ENCODE results near the gene OGFOD1. TPM values are rescaled to one million over a fixed set of nuclear protein-coding genes. Genes with fewer than 3 reads are reported as not detected.

The OGFOD1 gene
- polyA plus RNA-seq (2013, experiment 1 of 2): 67.4 TPM
- 66.3 TPM for polyA plus RNA-seq (2013, experiment 2 of 2)

- H3K9me3 ChIP-seq (ENCODE audit: insufficient read depth, low read depth, low read length): no peaks in the 10 kb centered on the region
- peaks cover 12% of the 10 kb centered on the region for H3K4me1 ChIP-seq (ENCODE audit: insufficient read depth, low read length)
- H3K4me3 ChIP-seq (ENCODE audit: low read length): peak within 1 kb of the TSS; percentile 80
- H3K36me3 ChIP-seq (ENCODE audit: insufficient read depth, low read length): peaks cover 49% of the 10 kb centered on the region
- no peaks in the 10 kb centered on the region for H3K27me3 ChIP-seq (ENCODE audit: insufficient read depth, low read length)
- H3K27ac ChIP-seq (ENCODE audit: low read depth, low read length): peak within 1 kb of the TSS; percentile 77
- peak within 1 kb of the TSS; percentile 84 for H3K9ac ChIP-seq (ENCODE audit: low read depth, low read length)
- under 1% methylated on average over 56 of the region's 56 CpGs for WGBS
These were observed at the start of gene OGFOD1, which contains the start of gene NUDT21 for GRCh38 chr16:56450986-56451752. Gene OGFOD1, plus strand, starts transcription at chr16:56451554. Its CDS starts 59 bp downstream, at chr16:56451613. Gene NUDT21, minus strand, starts transcription at chr16:56451332. Its CDS starts 130 bp downstream, at chr16:56451202.

DNA sequence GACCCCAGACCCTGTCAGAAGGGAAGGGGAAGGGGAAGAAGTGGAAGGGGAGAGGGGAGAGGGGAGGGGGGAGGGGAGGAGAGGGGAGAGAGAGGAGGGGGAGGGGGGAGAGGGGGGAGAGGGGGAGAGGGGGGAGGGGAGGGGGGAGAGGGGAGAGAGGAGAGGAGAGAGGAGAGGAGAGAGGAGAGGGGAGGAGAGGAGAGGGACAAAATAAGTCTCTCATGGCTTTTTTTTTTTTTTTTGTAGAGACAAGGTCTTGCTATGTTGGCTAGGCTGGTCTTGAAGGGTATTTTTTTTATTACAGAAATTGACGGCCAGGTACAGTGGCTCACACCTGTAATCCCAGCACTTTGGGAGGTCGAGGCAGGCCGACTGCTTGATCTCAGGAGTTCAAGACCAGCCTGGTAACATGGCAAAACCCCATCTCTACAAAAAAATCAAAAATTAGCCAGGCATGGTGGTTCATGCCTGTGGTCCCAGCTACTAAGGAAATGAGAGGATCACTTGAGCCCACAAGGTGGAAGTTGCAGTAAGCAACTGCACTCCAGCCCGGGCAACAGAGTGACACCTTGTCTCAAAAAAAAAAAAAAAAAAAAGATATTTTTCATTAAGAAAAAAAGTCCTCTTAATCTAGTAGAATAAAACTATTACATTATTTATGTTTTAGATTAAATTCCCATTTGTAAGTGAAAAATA lies 45.2 kb upstream of the OGFOD1 start:
- H3K4me1 ChIP-seq (ENCODE audit: insufficient read depth, low read length): no peaks in the 10 kb centered on the region
- H3K36me3 ChIP-seq (ENCODE audit: insufficient read depth, low read length): peaks cover 56% of the 10 kb centered on the region
- no peak overlapping the region for H3K4me3 ChIP-seq (ENCODE audit: low read length)
- WGBS: 75% methylated on average over 3 of the region's 4 CpGs
- no peak overlapping the region for H3K9ac ChIP-seq (ENCODE audit: low read depth, low read length)
- no peaks in the 10 kb centered on the region for H3K9me3 ChIP-seq (ENCODE audit: insufficient read depth, low read depth, low read length)
- no peaks in the 10 kb centered on the region for H3K27me3 ChIP-seq (ENCODE audit: insufficient read depth, low read length)
- no peak overlapping the region for H3K27ac ChIP-seq (ENCODE audit: low read depth, low read length)

DNA sequence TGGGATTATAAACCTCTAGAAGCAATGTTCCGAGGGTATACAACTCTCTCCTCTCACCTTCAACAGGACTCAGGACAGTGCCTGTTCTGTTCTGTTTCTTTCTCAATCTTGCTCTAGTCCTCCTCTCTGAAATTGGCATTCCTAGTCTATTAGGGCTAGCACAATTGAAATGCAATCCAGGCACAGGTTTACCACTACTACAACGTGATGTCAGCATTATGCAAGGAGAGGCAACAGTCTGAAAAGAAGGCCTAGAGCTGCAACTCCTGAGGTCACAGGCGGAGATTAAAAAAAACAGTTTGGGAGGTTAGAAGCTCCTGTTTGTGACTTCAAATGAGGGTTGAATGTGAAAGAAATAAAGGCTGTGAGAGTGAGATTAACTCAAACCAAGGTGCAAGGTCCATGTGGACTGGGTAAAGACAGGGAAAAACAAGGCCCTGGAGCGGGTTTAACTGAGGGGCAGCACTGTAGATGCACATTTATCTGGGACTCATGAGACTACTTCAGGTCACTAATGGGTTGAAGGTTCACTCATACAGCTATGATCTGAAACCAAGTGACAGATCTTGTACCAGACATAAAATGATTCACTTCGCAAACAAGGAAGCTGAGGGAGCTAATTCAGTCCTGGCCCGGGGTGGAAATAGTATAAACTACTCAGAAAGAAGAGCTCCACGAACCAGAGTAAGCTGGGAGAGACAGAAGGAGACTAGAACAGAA lies 42.8 kb upstream of the OGFOD1 start:
- H3K4me1 ChIP-seq (ENCODE audit: insufficient read depth, low read length): no peaks in the 10 kb centered on the region
- no peaks in the 10 kb centered on the region for H3K9me3 ChIP-seq (ENCODE audit: insufficient read depth, low read depth, low read length)
- H3K27ac ChIP-seq (ENCODE audit: low read depth, low read length): no peak overlapping the region
- no peak overlapping the region for H3K9ac ChIP-seq (ENCODE audit: low read depth, low read length)
- WGBS: 80% methylated on average over 7 of the region's 7 CpGs
- no peak overlapping the region for H3K4me3 ChIP-seq (ENCODE audit: low read length)
- H3K27me3 ChIP-seq (ENCODE audit: insufficient read depth, low read length): no peaks in the 10 kb centered on the region
- H3K36me3 ChIP-seq (ENCODE audit: insufficient read depth, low read length): peaks cover 49% of the 10 kb centered on the region

DNA sequence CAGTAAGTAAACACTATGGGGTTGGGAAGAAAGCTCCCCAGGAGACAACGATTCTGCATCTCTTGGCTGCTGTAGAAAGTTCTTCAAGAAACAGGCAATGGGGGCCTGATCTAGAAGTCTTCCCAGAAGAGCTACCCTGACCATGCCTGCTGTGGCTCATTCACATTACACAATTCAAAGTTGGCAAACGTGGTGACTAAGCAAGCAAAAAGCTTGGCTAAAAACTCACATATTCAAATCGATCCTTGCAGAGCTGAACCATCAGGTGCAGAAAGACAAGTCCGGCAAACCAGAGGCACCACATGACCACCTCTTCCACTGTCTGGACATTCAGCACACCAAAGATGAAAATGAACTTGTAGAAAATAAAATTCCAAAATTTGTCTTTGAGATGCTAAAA lies 42.2 kb upstream of the OGFOD1 start:
- no peaks in the 10 kb centered on the region for H3K27me3 ChIP-seq (ENCODE audit: insufficient read depth, low read length)
- 89% methylated on average over 4 of the region's 4 CpGs for WGBS
- H3K4me1 ChIP-seq (ENCODE audit: insufficient read depth, low read length): no peaks in the 10 kb centered on the region; the same call in 1 of the 2 replicates
- peaks cover 47% of the 10 kb centered on the region for H3K36me3 ChIP-seq (ENCODE audit: insufficient read depth, low read length)
- H3K4me3 ChIP-seq (ENCODE audit: low read length): no peak overlapping the region
- H3K27ac ChIP-seq (ENCODE audit: low read depth, low read length): no peak overlapping the region
- H3K9ac ChIP-seq (ENCODE audit: low read depth, low read length): no peak overlapping the region
- H3K9me3 ChIP-seq (ENCODE audit: insufficient read depth, low read depth, low read length): no peaks in the 10 kb centered on the region

DNA sequence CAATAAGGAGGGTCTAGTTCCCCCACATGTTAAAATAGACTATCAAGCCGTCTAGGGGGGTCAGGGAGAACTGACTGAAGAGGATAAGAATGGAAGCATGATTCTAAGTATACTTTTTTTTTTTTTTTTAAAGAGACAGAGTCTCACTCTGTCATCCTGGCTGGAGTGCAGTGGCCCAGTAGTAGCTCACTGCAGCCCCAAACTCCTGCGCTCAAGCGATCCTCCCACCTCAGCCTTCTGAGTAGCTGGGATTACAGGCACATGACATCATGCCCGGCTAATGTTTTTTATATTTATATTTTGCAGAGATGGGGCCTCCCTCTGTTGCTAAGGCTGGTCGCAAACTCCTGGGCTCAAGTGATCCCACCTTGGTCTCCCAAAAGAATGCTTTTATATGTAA lies 40.2 kb upstream of the OGFOD1 start:
- Histone ChIP-seq H3K27ac (ENCODE audit: low read depth, low read length) (no peak overlapping the region), H3K4me3 (ENCODE audit: low read length) (no peak overlapping the region), H3K4me1 (ENCODE audit: insufficient read depth, low read length) (peaks cover 12% of the 10 kb centered on the region), H3K9ac (ENCODE audit: low read depth, low read length) (no peak overlapping the region), H3K36me3 (ENCODE audit: insufficient read depth, low read length) (peaks cover 36% of the 10 kb centered on the region), H3K27me3 (ENCODE audit: insufficient read depth, low read length) (no peaks in the 10 kb centered on the region), H3K9me3 (ENCODE audit: insufficient read depth, low read depth, low read length) (no peaks in the 10 kb centered on the region)
- WGBS: 94% methylated on average over 5 of the region's 5 CpGs

GRCh38 chr16:56411624-56412023 lies 39.7 kb upstream of the OGFOD1 start:
- Histone ChIP-seq H3K27ac (ENCODE audit: low read depth, low read length) (no peak overlapping the region), H3K9ac (ENCODE audit: low read depth, low read length) (no peak overlapping the region), H3K27me3 (ENCODE audit: insufficient read depth, low read length) (no peaks in the 10 kb centered on the region), H3K4me3 (ENCODE audit: low read length) (no peak overlapping the region), H3K36me3 (ENCODE audit: insufficient read depth, low read length) (peaks cover 36% of the 10 kb centered on the region), H3K9me3 (ENCODE audit: insufficient read depth, low read depth, low read length) (no peaks in the 10 kb centered on the region), H3K4me1 (ENCODE audit: insufficient read depth, low read length) (peaks cover 12% of the 10 kb centered on the region)
- WGBS: 97% methylated on average over 2 of the region's 2 CpGs

- WGBS: 70% methylated on average over 5 of the region's 5 CpGs
- Histone ChIP-seq H3K27ac (ENCODE audit: low read depth, low read length) (no peak overlapping the region), H3K4me1 (ENCODE audit: insufficient read depth, low read length) (peaks cover 12% of the 10 kb centered on the region), H3K4me3 (ENCODE audit: low read length) (no peak overlapping the region), H3K27me3 (ENCODE audit: insufficient read depth, low read length) (no peaks in the 10 kb centered on the region), H3K36me3 (ENCODE audit: insufficient read depth, low read length) (peaks cover 24% of the 10 kb centered on the region; the same call in 1 of the 2 replicates), H3K9me3 (ENCODE audit: insufficient read depth, low read depth, low read length) (no peaks in the 10 kb centered on the region), H3K9ac (ENCODE audit: low read depth, low read length) (no peak overlapping the region)
These were observed 38.0 kb upstream of the OGFOD1 start for GRCh38 chr16:56413381-56413780.

DNA sequence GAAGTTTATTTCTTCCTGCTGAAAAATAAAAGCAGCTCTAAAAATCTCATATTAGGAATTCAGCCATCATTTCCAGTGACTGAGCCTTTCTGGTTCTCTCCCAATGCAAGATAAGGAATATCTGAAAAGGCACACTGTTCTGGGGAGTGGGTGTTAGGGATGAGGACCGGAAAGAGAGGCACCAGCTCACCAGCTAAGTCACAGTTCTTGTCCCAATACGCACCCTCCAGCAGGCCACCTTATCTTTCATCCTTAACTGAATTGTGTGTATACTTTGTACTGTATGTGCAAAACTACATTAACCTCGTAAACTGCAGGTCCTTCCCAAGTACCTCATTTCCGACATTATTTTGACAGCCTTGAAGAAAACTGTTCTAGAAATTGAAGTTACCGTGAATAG lies 37.0 kb upstream of the OGFOD1 start:
- Histone ChIP-seq H3K4me1 (ENCODE audit: insufficient read depth, low read length) (peaks cover 12% of the 10 kb centered on the region), H3K4me3 (ENCODE audit: low read length) (no peak overlapping the region), H3K27ac (ENCODE audit: low read depth, low read length) (no peak overlapping the region), H3K9me3 (ENCODE audit: insufficient read depth, low read depth, low read length) (no peaks in the 10 kb centered on the region), H3K27me3 (ENCODE audit: insufficient read depth, low read length) (no peaks in the 10 kb centered on the region), H3K9ac (ENCODE audit: low read depth, low read length) (no peak overlapping the region), H3K36me3 (ENCODE audit: insufficient read depth, low read length) (peaks cover 15% of the 10 kb centered on the region; the same call in 1 of the 2 replicates)
- 78% methylated on average over 5 of the region's 5 CpGs for WGBS

DNA sequence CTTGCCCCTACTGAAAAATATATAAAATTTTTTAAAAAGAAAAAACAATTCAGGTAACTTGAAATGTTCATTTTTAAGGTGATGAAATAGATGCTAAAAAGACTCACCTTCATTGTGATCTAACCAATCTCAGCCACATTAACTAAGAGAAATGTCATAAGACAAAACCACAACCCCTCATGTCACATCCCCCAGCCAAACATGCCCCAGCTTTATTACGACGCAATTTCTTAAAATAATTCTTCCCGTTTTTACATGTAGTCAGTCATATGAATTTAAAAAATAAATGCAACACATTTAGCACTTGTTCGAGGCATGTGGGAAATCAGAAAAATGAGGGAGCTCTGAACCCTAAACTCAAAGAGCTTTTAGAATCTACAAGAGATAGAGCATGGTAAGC lies 35.5 kb upstream of the OGFOD1 start:
- WGBS: 96% methylated on average over 4 of the region's 4 CpGs
- Histone ChIP-seq H3K4me3 (ENCODE audit: low read length) (no peak overlapping the region), H3K9ac (ENCODE audit: low read depth, low read length) (no peak overlapping the region), H3K27me3 (ENCODE audit: insufficient read depth, low read length) (no peaks in the 10 kb centered on the region), H3K36me3 (ENCODE audit: insufficient read depth, low read length) (peaks cover 11% of the 10 kb centered on the region; the same call in 1 of the 2 replicates), H3K4me1 (ENCODE audit: insufficient read depth, low read length) (peaks cover 16% of the 10 kb centered on the region), H3K9me3 (ENCODE audit: insufficient read depth, low read depth, low read length) (no peaks in the 10 kb centered on the region), H3K27ac (ENCODE audit: low read depth, low read length) (no peak overlapping the region)

DNA sequence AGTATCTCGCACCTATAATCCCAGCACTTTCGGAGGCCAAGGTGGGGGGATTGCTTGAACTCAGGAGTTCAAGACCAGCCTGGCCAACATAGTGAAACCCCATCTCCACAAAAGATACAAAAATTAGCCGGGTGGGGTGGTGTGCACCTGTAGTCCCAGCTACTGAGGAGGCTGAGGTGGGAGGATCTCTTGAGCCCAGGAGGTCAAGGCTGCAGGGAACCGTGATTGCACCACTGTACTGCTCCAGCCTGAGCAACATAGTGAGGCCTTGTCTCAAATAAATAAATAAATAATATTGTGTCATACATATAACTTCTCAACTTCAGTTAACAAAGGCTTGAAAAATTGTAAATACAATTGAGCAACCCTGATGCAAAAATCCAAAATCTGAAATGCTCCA lies 34.2 kb upstream of the OGFOD1 start:
- 94% methylated on average over 4 of the region's 4 CpGs for WGBS
- peaks cover 22% of the 10 kb centered on the region for H3K4me1 ChIP-seq (ENCODE audit: insufficient read depth, low read length)
- H3K36me3 ChIP-seq (ENCODE audit: insufficient read depth, low read length): no peaks in the 10 kb centered on the region
- H3K4me3 ChIP-seq (ENCODE audit: low read length): no peak overlapping the region
- no peak overlapping the region for H3K9ac ChIP-seq (ENCODE audit: low read depth, low read length)
- H3K27me3 ChIP-seq (ENCODE audit: insufficient read depth, low read length): no peaks in the 10 kb centered on the region
- no peak overlapping the region for H3K27ac ChIP-seq (ENCODE audit: low read depth, low read length)
- no peaks in the 10 kb centered on the region for H3K9me3 ChIP-seq (ENCODE audit: insufficient read depth, low read depth, low read length)
